ENCODE results near the gene CROT.

The CROT gene

DNA sequence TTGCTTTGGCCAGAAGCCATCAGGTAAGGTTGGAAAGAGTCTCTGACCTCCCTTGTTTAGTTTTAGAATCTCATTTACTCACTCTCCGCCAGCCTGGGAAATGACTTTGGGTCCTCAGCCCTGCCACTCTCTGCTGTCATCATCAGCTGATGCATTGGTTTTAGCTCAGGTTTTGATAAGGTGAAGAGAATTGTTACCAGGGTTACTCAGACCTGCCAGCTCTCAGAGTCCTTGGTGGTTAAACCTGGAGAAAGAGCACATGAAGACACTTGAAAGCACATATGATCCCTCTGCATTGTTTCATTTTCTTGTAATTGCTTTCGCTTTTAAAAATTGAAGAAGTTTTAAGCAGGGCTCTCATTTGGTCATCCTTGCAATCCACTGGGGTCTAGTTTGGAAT, 4.0 kb upstream of the CROT start:
- DNase-seq (ENCODE audit: low read depth in 1 of 2, low spot score in 1 of 2): no peak

- DNase-seq (ENCODE audit: low read depth in 1 of 2, low spot score in 1 of 2): no peak
Observed at GRCh38 chr7:87342231-87342630, 3.2 kb upstream of the CROT start.

DNA sequence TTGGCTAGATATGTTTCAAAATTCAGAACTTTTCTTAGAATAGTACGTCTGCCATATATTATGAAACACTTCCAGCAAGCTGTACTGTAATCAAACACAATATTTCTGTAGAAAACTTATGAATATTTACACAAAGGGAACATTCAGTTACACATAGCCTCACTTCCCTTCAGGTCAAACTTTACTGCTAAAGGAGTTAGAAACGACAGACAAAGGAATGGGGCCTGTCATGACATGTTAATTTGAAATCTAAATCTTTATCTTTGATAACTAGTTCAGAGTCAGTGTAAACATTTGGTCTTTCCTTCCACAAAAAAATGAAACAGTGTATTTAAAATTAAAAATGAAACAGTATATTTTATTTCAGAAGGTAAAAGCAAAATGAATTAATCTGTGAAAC, 1.0 kb upstream of the CROT start:
- no peak for DNase-seq (ENCODE audit: low read depth in 1 of 2, low spot score in 1 of 2)

GRCh38 chr7:87345962-87346371, 503 bp downstream of the CROT start:
- no peak for DNase-seq (ENCODE audit: low read depth in 1 of 2, low spot score in 1 of 2)

DNA sequence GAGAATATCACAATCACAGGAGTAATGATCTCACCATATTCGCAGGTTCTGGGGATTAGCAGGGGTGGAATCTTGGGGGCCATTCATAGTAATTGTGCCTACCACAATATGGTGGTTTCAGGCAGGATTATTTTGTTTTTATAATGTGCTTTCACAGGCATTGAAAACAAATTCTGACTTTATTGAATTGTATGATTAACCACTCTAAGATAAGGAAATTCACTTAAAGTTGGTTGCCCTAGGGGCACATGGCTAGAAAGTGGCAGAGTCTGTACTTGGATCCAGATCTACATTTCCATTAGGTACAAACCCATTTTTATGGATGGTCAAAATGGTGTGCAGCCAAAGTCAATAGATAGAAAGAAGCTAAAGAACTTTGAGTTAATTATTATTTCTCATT, 1.7 kb downstream of the CROT start:
- DNase-seq (ENCODE audit: low read depth in 1 of 2, low spot score in 1 of 2): no peak

- DNase-seq (ENCODE audit: low read depth in 1 of 2, low spot score in 1 of 2): no peak
Observed at GRCh38 chr7:87347664-87348063, 2.2 kb downstream of the CROT start.

- no peak for DNase-seq (ENCODE audit: low read depth in 1 of 2, low spot score in 1 of 2)
Observed at GRCh38 chr7:87354749-87355148, 9.3 kb downstream of the CROT start.

- no peak for DNase-seq (ENCODE audit: low read depth in 1 of 2, low spot score in 1 of 2)
Observed at GRCh38 chr7:87356448-87356847, 11.0 kb downstream of the CROT start.

DNA sequence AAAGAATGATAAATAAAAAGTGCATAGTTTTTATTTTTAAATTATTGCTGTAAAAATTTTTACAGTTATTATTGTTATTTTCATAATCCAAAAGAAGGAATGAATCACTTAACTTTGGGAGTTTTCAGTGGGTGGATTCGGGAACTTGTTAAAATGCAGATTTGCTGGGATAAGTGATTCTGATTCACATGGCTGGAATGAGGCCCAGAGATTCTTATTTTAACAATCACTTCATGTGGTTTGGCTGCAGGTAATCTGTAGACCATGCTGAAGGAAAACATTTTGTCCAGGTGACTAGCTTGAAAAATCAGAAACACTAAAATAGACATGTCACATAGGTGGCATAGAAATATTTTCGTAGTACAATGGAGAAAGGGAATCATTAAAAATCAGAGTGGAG, 13.9 kb downstream of the CROT start:
- DNase-seq (ENCODE audit: low read depth in 1 of 2, low spot score in 1 of 2): no peak

DNA sequence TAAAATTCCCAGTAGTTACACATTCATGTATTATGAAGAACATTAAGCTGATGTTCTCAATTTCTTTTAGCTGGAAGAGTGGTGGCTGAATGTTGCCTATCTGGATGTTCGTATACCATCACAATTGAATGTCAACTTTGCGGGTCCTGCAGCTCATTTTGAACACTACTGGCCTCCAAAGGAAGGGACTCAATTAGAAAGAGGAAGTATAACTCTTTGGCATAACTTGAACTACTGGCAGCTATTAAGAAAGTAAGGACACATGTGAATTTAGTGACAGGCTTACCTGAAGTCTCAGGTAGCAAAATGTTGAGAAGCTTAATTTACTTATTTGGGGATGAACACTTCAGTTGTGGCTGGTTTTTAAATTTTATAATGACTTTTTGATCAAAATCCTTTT, 15.9 kb downstream of the CROT start:
- DNase-seq (ENCODE audit: low read depth in 1 of 2, low spot score in 1 of 2): no peak

DNA sequence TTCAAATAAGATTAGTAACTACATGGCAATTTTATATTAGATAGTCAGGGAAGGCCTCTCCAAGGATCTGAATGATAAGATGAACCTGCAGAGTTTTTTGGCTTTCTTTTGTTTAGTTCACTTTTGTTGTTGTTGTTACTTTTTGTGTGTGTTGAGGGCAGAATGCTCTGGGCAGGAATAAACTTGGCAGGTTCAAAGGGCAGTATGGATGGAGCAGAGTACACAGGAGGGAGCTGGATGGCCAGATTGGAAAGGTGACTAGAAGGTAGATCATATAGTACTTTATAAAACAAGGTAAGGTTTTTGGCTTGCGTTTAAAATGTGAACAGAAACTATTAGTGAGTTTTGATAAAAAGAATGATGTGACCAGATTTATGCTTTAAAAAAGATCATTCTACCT, 17.9 kb downstream of the CROT start:
- DNase-seq (ENCODE audit: low read depth in 1 of 2, low spot score in 1 of 2): no peak

DNA sequence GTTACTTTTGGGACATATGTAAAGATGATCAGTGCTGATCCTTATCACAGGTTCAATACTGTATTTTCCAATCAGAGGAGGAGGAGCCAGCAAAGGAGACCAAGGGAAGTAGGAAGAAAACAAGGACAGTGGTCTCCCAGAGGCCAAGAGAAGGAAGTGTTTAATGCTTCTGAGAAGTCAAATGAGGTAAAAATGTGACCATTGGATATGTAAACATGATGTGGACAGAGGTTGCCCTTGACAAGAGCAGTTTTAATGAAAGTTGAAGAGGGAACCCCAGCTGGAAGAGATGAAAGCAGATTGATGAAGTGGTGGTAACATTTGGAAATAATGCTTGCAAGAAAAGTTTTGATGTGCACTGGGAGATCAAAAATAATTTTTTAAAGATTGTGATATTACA, 18.8 kb downstream of the CROT start:
- DNase-seq (ENCODE audit: low read depth in 1 of 2, low spot score in 1 of 2): no peak

DNA sequence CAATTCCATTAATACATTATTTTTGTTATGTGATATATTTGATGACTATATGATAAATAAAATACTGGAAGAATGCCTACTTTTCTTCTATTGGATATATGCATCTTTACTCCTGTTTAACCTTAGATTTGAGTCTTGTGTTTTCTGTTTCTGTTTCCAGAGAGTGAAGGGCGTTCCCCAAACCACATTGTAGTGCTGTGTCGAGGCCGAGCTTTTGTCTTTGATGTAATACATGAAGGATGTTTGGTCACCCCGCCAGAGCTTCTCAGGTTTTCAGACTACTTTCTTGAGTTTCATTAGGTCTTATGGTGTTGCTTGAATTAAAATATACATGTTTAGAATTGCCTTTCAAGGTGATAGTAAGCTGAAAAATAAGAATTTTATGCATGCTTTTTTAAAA, 23.8 kb downstream of the CROT start:
- no peak for DNase-seq (ENCODE audit: low read depth in 1 of 2, low spot score in 1 of 2)

DNA sequence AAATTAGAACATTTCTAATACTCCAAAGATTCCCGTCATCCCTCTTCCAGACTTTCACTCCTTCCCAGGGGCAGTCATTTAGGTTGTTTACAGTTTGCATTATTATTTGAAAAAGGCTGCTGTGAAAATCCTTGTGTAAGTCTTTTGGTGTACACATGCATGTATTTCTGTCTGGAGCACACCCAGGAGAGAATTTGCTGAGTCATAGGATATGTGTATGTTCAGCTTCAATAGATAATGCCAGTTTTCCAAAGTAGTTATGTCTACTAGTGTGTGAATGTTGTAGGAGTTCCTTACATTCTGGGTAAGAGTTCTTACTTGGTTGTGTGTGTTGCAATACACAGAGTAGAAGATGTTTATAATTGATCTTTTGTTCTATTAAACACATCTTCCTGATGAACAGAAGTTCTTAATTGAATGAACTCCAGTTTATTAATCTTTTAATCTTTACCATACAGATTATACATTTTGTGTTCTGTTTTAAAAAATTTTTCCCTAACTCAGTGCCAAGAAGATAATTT, 25.3 kb downstream of the CROT start:
- no peak for DNase-seq (ENCODE audit: low read depth in 1 of 2, low spot score in 1 of 2)

DNA sequence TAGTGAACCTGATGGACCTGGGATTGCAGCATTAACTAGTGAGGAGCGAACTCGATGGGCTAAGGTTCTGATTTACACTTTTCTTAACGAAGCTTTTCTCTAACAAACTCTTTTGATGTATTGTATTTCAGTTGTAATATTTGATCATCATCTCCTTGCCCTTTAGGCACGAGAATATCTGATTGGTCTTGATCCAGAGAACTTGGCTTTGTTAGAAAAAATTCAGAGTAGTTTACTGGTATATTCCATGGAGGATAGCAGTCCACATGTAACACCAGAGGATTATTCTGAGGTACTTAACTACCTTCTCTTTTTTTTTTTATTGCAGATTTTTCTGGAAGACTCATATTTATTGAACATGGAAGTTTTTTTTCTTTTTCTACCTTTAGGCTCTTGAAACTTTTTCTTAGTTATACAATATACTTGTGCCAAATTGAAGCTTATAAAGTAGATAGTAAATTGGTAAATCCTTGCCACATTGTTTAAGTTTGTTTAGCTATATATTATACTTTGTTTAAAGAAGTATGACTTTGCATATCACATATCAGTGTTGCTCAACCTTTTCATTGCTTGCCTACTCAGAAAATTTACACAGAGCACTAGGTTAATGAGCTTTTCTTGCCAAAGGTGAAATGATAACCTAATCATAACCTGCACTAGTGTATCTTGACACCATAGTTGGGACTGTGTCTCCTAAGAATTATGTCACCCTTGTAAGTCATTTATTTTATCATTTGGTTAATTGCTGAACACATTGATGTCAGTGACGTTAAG, 30.4 kb downstream of the CROT start:
- DNase-seq (ENCODE audit: low read depth in 1 of 2, low spot score in 1 of 2): no peak

- DNase-seq (ENCODE audit: low read depth in 1 of 2, low spot score in 1 of 2): no peak
Observed at GRCh38 chr7:87380905-87381304, 35.4 kb downstream of the CROT start.

- no peak for DNase-seq (ENCODE audit: low read depth in 1 of 2, low spot score in 1 of 2)
Observed at GRCh38 chr7:87391020-87391701, 45.7 kb downstream of the CROT start.

GRCh38 chr7:87395442-87396020, 50.1 kb downstream of the CROT start:
- DNase-seq (ENCODE audit: low read depth in 1 of 2, low spot score in 1 of 2): no peak

DNA sequence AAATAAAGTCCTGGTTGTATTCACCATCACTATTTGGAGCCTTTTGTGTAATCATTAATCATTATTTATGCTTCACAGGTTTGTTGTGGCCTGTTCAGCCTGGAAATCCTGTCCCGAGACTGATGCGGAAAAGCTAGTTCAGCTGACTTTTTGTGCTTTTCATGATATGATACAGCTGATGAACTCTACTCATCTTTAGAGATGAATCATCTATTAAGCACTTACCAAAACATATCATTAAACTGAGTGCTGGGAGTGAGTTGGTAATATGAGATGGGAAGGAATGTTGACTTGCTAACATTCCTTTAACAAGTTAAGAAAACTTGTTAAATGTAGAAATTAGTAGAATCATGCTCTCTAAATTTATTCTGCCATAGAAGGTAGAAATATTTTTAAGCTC, 53.0 kb downstream of the CROT start:
- no peak for DNase-seq (ENCODE audit: low read depth in 1 of 2, low spot score in 1 of 2)

- DNase-seq (ENCODE audit: low read depth in 1 of 2, low spot score in 1 of 2): no peak
Observed at GRCh38 chr7:87404674-87405073, 59.2 kb downstream of the CROT start.

DNA sequence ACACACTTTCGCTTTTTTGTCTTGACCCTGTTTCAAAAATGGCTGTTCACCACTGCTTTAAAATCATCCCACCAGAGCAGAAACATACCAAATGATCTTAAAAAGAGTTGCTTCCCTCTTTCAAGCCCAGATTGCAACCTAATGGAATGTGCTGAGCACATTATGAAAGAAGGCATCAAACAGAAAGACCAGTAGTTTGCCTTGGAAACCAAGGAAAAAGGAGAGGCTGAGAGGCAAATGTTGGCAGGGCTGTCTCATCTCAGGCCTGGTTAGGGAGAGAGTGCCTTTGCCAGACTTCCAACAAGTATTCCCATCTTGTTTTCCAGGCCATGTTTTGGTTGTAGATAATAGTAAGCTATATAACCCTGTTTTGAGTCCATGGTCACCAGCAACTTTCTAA, 65.7 kb downstream of the CROT start:
- DNase-seq (ENCODE audit: low read depth in 1 of 2, low spot score in 1 of 2): no peak

- DNase-seq (ENCODE audit: low read depth in 1 of 2, low spot score in 1 of 2): no peak
Observed at GRCh38 chr7:87413029-87413428, 67.6 kb downstream of the CROT start.
